Measurements from ENCODE around the gene MEGF10. TPM values are rescaled to one million over a fixed set of nuclear protein-coding genes. Genes with fewer than 3 reads are reported as not detected.

Gene MEGF10
- total RNA-seq, 1 donor from 2014 or later: 1.3 TPM

GRCh38 chr5:127385936-127386335 lies 95.3 kb downstream of the MEGF10 start:
- H3K36me3 ChIP-seq (ENCODE audit: control insufficient read depth, insufficient read depth, low read length): no peaks in the 10 kb centered on the region
- TF ChIP-seq CTCF (IDR thresholded peaks at IDR 0.05; ENCODE audit: insufficient read depth, low read length, poor library complexity, severe bottlenecking): no peak
- no peaks in the 10 kb centered on the region for H3K27me3 ChIP-seq (ENCODE audit: control insufficient read depth, insufficient read depth, low read length)
- no peak overlapping the region for H3K4me3 ChIP-seq (ENCODE audit: low read depth, low read length)
- DNase-seq (ENCODE audit: low read depth): no peak

- H3K4me3 ChIP-seq (ENCODE audit: low read depth, low read length): no peak overlapping the region
- no peaks in the 10 kb centered on the region for H3K27me3 ChIP-seq (ENCODE audit: control insufficient read depth, insufficient read depth, low read length)
- DNase-seq (ENCODE audit: low read depth): no peak
- H3K36me3 ChIP-seq (ENCODE audit: control insufficient read depth, insufficient read depth, low read length): no peaks in the 10 kb centered on the region
- no peak for TF ChIP-seq CTCF (IDR thresholded peaks at IDR 0.05; ENCODE audit: insufficient read depth, low read length, poor library complexity, severe bottlenecking)
These were observed 96.0 kb downstream of the MEGF10 start for GRCh38 chr5:127386557-127386956.

GRCh38 chr5:127389601-127390000 lies 99.0 kb downstream of the MEGF10 start:
- no peaks in the 10 kb centered on the region for H3K27me3 ChIP-seq (ENCODE audit: control insufficient read depth, insufficient read depth, low read length)
- no peak overlapping the region for H3K4me3 ChIP-seq (ENCODE audit: low read depth, low read length)
- no peak for TF ChIP-seq CTCF (IDR thresholded peaks at IDR 0.05; ENCODE audit: insufficient read depth, low read length, poor library complexity, severe bottlenecking)
- no peak for DNase-seq (ENCODE audit: low read depth)
- no peaks in the 10 kb centered on the region for H3K36me3 ChIP-seq (ENCODE audit: control insufficient read depth, insufficient read depth, low read length)

GRCh38 chr5:127392762-127393161 lies 102.2 kb downstream of the MEGF10 start:
- DNase-seq (ENCODE audit: low read depth): no peak
- no peak for TF ChIP-seq CTCF (IDR thresholded peaks at IDR 0.05; ENCODE audit: insufficient read depth, low read length, poor library complexity, severe bottlenecking)

GRCh38 chr5:127396490-127397155 lies 106.0 kb downstream of the MEGF10 start:
- H3K36me3 ChIP-seq (ENCODE audit: control insufficient read depth, insufficient read depth, low read length): no peaks in the 10 kb centered on the region
- TF ChIP-seq CTCF (IDR thresholded peaks at IDR 0.05; ENCODE audit: insufficient read depth, low read length, poor library complexity, severe bottlenecking): no peak
- DNase-seq (ENCODE audit: low read depth): no peak
- H3K27me3 ChIP-seq (ENCODE audit: control insufficient read depth, insufficient read depth, low read length): no peaks in the 10 kb centered on the region
- no peak overlapping the region for H3K4me3 ChIP-seq (ENCODE audit: low read depth, low read length)

More at GRCh38 chr5:127392762-127393161, 102.2 kb downstream of the MEGF10 start:
- Histone ChIP-seq H3K4me3 (ENCODE audit: low read depth, low read length) (no peak overlapping the region), H3K36me3 (ENCODE audit: control insufficient read depth, insufficient read depth, low read length) (no peaks in the 10 kb centered on the region), H3K27me3 (ENCODE audit: control insufficient read depth, insufficient read depth, low read length) (no peaks in the 10 kb centered on the region)

- no peak overlapping the region for H3K4me3 ChIP-seq (ENCODE audit: low read depth, low read length)
- no peak for DNase-seq (ENCODE audit: low read depth)
- no peak for TF ChIP-seq CTCF (IDR thresholded peaks at IDR 0.05; ENCODE audit: insufficient read depth, low read length, poor library complexity, severe bottlenecking)
- no peaks in the 10 kb centered on the region for H3K27me3 ChIP-seq (ENCODE audit: control insufficient read depth, insufficient read depth, low read length)
- no peaks in the 10 kb centered on the region for H3K36me3 ChIP-seq (ENCODE audit: control insufficient read depth, insufficient read depth, low read length)
These were observed 107.9 kb downstream of the MEGF10 start for GRCh38 chr5:127398508-127398907.

All from kidney epithelial cell (primary cell).